ENCODE results near the gene ARX. TPM values are rescaled to one million over a fixed set of nuclear protein-coding genes. Genes with fewer than 3 reads are reported as not detected.

Gene ARX
- total RNA-seq (2014; rRNA removed; shearing (Covaris generic)): 0.03 and 0.19 TPM in 2 replicates

DNA sequence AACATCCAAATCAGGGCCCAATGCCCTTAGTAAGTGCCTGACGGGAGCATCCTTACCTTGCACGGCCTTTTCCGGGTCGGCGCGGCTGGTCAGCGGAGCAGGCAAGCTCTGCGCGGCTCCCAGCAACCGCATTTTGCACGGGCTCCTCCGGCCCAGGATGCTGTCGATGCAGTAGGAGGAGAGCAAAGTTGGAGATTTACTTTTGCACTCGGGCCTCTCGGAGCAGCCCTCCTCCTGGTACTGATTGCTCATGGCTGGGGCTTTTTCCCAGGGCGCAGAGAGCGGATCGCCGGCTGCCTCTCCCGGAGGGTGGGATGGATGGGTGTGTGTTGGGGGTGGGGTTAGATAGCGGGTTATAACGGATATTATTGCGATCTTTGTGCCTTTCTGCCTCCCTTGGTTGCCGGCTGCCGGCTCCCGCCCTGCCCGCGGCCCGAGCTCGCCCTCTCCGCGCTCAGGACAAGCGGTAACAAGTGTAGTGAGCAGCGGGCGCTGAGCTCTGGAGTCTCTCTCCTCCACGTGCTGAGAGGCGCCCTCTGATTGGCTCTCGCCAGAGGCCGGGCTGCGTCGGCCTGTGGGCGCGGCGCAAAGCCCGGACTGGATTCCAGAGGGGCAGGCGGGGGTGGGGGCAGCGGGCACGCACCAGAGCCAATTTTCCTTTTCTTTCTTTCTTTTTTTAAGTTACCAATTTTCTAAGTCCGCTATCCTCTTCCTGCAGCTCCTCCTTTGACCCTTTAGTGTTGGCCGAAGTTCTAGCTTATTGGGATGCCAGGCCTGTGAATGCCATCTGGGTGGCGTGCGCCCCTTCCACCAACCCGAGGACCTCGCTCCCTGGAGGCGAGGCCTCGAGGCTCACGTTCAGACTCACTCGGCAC, at the start of gene ARX:
ARX (minus strand) TSS at position 480 of the 875 bp plus-strand sequence; CDS start at position 252, 228 bp downstream.
- no peak for DNase-seq (ENCODE audit: low spot score)

DNA sequence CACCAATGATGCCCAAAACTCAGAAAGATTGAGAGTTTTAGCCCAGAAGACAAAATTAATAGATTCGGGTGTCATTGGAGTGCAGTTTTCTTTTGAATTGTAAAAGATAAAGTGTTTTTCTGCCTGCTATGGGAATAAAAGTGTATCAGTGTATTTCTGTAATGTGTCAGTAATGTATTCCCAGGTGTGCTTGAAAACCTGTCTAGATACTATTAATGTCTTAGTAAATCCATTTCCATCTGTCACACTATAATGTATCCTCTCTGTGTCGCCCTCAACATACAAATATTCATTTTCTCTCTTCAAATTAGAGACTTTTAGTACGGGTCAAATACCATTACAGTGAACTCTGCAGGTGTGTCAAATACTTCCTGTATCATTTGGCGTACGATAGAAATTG, 43.5 kb upstream of the ARX start:
- no peak for DNase-seq (ENCODE audit: low spot score)

DNA sequence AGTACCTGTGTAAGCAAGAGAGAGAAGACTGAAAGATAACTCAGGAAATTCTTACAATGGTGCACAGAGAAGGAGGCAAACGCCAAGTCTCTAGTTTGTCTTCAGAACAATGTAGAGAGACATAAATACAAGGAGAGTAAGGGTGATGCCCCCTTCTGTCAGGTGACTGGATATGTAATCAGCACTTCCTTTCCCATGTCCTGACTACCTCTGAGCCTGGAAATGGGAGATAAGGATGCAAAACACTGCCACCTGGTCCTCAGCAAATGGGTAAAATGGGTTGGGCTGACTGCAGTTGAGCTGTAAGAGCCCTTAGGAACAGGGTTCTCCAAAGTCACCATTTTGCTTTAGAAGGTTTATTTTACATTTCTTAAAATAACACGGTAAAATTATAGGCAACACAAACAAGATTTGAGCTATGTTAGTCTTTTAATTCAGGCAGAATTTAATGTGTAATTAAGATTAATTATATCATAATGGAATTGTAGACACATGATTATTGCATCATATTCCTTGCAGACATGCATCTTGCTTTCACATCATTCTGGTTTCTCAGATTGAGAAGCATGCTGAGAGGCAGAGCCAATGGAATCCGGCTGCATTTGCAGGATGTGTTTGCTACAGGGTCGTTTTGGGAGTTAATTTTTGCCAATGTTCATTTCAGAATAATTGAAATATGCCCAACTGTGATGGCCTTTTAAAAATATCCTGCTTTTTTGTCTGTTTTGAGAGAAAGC, 37.2 kb upstream of the ARX start:
- DNase-seq (ENCODE audit: low spot score): no peak

DNA sequence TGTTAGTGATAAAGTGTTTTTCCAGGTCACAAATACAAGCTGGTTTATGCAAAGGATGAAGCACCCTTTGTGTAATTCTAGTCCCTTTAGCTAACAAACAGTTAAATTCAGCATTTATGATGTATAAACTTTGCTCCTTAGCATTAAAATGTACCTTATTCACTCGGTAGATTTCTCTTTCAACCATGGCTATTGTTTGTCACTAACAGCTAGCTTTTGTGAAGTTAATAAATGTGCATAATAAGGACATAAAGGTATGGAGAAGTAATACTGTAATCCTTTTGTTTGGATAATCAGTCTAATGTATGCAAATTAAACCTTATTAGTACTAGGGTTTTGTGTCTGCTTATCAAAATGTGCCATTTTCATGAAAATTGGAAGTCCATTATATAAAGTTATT, 34.2 kb upstream of the ARX start:
- no peak for DNase-seq (ENCODE audit: low spot score)

DNA sequence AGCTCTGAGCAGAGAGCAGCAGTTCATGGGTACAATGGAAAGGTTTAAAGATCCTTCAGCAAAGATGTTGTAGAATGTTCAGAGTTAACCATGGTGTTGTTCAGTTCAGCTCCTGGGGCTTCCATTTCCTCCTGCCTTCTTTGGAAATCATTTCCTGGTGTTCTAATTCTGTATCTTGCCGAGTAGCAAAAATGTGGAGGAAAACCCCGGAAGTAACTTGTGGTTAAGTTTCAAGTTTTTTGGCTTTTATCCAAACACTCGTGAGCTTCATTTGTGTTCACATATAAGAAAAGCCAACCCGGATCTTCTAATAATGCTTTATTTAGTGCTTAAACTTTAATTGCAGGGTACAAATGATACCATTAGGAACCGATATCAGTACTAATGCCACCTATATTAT, 33.6 kb upstream of the ARX start:
- DNase-seq (ENCODE audit: low spot score): peak; percentile 41

DNA sequence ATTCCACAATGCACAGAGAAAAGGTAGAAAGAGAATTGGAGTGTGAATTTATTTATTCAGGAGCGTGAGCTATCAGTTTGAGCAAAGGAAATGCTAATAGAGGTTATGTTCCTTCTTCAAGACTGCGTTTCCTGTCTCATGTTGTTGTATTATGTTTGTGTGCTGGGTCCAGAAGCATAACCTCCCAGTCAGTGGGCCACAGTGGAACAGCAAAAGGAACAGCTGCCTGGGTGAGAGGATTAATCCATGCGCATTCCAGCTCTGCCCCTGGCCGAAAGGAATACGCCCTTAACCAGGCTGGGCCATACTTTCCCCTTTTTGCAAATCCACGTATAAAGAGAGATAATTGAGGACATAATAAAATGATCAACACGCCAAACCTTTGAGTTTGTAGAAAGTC, 32.4 kb upstream of the ARX start:
- no peak for DNase-seq (ENCODE audit: low spot score)

DNA sequence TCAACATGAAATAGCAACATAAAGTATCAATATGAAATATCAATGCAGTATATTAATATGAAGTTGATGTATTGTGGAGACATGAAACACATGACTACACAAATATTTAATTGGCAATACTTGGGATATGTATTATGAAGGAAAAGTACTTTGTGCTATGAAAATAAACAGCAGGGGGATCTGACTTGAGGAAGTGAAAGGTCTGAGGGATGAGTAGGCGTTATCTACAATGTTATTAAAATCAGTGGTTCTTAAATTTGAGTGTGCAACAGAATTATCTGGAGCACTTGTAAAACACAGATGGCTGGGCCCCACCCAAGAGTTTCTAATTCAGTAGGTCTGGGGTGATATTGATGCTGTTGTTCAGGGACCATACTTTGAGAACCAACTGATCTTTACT, 27.4 kb upstream of the ARX start:
- no peak for DNase-seq (ENCODE audit: low spot score)

DNA sequence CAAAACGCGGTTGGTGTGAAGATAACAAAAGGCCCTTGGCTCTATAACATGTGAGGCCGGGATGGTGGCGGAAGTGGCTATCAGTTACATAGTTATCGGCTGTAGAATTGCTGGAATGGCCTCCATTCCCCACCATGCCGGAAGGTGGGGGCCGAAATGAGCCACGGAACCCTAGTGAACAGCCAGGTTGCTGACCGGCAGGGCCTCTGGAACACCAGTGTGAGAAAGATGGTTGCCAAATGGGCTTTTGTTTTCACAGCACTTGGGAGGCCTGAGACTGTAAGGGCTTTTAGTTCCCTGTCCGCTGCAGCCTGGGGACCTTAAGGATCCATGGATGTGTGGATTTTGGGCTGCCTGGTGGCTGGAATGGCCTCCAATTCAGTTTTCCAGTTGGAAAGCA, 23.3 kb upstream of the ARX start:
- DNase-seq (ENCODE audit: low spot score): no peak

DNA sequence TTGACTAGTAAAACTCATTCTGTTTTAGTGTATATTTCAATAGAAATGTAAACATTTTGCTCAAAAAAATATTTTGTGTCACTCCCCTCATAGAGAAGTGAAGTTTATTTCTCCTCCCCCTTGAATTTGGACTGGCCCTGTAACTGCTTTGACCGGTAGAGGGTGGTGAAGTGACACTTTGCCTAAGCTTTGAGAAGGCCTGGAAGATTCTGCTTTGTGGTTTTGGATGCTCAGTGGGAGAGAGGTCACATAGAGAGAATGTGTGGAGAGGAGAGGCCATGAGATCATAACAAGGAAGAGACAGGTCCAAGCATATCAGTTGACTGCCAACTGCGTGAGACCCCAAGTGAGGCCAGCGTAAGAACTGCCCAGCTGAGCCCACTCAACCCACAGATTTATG, 19.1 kb upstream of the ARX start:
- peak; percentile 60 for DNase-seq (ENCODE audit: low spot score)

DNA sequence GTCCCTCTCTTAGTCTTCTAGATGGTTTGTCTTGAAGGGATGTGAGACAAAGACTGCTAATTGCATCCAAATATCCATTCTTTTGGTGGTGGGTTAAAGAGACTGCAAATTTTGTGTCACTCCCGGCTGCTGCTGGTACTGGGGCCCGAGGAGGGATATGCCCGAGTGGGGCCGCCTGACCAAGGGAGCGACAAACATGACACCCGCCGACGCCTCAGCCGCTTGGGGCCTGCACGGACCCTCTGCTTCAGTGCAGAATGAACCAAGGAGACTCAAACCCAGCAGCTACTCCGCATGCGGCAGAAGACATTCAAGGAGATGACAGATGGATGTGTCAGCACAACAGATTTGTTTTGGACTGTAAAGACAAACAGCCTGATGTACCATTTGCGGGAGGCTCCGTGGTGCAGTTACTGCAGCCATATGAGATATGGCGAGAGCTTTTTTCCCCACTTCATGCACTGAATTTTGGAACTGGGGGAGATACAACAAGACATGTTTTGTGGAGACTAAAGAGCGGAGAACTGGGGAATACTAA, 13.6 kb upstream of the ARX start:
- no peak for DNase-seq (ENCODE audit: low spot score)

DNA sequence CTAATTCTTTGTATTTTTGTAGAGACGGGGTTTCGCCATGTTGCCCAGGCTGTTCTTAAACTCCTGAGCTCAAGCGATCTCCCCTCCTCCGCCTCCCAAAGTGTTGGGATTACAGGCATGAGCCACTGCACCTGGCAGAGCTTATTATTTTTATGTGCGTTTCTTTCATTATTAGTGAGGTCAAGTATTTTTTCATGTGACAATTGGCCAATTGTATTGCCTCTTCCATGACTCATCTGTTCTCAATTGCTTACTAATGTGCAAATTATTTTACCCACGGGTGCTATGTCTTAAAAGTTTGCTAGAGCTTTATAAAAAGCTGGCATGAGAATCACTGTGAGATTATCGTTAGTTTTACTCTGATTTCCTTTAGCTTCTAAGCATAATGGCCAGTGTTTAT, 13.0 kb upstream of the ARX start:
- DNase-seq (ENCODE audit: low spot score): peak; percentile 85

DNA sequence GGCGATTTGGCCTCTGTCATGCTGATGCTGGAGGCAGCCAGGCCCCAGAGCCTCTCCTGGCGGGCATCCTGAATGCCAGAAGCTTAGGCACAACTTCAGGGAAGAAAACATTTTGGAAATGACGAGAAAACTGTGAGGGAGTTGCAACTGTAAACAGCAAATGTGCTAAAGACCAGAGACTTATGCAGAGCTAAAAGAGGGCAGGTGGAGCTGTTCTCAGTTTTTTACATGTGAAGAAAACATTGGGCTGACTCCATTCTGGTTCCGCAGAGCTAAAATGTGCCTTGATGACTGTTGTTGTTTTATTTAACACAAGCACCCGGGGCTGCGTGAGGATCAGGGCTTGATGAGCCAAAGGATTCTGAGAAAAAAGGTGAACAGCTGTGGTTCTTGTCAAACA, 10.8 kb upstream of the ARX start:
- no peak for DNase-seq (ENCODE audit: low spot score)

DNA sequence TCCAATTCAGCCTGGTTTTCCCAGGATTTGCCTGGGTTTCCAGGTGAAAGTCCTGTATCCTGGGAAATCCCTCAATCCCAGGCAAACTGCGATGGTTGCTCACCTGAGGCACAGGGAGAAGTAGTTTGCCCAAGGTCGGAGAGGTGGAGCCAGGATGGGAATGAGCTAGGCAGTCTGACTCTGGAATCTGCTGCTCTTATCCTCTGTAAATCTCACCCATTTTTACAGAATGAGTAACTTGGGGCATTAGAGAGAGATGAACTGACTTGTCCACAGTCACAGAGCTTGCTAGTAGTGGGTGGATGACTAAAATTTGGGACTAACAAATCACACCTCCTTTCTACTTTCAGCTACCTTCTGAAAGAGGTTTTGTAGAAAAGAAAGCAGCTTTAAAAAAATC, 9.8 kb upstream of the ARX start:
- no peak for DNase-seq (ENCODE audit: low spot score)

DNA sequence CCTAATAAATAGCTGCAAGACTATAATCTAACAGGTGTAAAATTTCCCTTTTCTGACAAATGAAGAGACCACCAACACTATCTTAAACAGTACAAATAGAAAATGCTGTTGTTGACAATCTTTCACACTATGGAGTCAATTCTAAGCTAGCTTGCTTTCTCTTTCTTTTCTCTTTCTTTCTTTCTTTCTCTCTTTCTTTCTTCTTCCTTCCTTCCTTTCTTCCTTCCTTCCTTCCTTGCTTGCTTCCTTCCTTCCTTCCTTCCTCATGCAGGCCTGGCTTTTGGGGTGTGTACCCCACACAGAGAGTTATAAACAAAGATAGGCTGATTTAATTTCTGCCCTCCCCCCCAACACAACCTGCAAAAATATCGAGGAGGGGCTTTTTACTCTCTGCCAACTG, 8.1 kb upstream of the ARX start:
- no peak for DNase-seq (ENCODE audit: low spot score)

DNA sequence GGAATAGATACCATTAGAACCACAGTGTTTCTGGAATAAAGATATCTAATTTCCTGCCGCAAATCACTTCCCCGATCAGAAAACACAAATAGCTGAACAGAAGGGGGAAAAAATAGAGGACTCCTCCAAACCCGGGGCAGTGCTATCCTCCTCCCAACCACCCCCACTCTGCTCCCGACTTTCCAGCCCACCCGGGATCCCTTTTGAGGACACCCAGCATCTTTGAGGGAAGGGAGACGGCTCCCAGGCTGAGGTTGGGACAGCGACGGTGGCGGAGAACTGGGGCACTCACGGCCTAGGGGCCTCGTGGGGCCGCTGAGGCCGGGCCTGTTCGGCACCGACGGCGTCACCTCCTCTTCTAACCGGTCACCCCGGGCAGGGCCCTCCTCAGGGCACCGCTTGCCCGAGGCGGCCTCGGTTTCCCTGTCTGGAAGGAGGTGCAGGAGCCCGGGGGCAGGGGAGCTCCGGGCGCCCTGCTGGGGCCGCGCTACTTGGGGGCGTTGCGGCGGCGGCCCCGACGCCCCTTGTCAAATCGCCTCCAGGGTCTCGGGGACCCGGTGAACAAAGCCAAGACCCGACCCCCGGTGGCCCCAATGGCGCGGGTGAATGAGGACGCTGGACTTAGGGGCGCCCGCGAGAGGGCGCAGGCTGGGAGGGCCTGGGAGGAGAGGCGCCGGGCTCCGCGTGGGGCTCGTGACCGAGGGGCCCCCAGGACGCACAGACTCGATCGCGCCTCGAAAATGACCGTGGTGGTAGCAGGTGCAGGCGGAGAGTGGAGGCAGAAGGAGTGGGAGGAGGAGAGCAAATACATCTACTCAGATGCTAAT, 6.9 kb upstream of the ARX start:
- DNase-seq (ENCODE audit: low spot score): no peak

DNA sequence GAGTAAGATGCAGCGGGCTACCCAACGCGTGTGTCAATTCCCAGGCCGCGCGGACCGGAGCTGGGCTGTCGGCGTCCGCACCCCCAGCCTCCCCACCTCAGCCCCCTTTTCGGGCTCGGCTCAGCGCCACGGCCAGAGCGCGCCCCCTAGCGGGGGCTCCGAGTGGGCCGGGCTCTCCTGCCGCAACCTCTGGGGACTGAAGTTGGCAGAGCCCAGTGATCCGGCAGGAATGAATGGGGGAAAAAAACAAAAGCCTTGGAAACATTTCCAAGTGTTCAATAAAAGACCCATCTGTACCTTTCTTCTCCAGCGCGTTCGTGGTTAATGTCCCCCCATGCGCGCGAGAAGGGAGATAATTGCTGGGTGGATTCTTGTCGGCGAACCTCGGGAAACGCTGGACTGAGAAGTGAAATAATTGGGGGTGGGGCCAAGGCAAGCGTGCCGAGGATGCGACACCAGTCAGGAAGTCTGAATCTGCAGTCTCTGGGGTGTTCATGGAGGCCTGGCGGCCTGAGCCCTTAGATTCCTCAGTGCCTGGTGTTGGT, 5.2 kb upstream of the ARX start:
- DNase-seq (ENCODE audit: low spot score): peak; percentile 15

DNA sequence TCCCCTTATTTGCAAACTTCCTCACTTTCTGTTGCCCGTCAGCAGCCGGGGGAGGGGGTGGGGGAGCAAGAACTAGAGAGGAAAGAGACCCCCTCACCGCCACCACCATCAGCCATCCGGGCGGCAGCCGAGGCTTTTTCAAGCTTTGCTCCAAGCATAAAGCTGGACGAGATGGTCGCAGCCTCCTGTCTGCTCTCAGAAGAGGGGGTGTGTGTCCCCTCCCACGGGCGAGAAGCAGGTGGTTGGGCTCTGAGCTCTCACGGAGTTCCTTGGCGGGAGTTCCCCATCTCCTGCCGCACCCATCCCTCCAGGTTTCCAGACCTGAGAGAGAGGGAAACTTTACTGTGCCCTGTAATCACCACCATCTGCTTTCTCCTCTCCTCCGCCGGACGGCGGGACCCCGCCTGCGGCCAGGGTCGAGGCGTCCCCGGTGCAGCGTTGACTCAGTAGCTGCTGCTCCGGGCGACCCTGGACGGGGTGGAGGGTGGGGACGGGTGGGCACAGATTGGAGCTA, 4.7 kb upstream of the ARX start:
- DNase-seq (ENCODE audit: low spot score): no peak

DNA sequence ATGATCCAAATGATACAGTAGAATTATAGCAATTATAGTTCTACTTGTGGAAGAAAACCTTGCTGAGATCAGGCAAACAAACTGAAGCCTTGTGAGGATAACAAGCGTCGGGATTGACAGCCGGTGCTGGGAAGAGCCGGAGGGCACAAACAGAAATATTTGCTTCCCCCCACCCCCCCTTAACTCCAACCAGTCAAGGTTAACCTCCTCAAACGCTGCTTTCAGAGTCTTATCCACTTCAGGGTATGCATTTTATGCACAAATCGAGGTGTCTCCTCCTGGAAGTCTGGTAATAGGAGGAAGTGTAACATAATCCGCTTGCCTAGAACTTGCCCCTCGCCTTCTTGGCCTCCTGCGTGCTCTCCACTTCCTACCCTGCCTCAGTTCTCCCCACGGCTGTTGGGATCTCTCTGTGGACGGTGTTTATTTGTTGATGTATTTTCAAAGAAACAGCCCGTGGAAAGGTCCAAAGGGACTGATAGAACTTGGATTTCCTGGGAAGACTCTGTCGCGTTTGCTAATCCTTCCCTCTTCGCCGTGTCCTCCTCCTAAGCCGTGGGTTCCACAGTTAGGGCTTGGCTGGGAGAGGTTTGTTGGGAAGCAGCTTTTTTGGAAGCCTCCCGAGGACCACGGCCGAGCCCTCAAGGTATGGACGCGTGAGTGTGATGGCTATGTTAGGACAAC, 4.1 kb upstream of the ARX start:
- DNase-seq (ENCODE audit: low spot score): no peak

DNA sequence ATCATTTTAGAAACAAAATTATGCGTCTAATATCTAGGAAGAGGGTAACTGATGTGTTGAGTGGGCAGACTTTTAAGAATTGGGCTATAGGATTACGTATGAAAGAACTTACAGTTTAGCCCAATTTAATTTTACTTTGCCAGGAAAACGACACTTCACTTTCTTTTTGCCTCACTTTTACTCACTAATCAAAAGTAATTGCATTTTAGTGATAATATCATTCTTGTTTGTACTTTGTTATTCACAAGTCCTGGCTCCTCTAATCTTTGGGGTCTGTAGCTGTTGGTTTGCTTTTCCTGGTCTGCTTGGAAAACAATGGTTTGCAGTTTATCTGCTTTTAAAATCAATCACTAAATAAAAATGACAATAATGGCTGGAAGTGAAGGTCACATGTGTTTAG, 2.9 kb upstream of the ARX start:
- no peak for DNase-seq (ENCODE audit: low spot score)

DNA sequence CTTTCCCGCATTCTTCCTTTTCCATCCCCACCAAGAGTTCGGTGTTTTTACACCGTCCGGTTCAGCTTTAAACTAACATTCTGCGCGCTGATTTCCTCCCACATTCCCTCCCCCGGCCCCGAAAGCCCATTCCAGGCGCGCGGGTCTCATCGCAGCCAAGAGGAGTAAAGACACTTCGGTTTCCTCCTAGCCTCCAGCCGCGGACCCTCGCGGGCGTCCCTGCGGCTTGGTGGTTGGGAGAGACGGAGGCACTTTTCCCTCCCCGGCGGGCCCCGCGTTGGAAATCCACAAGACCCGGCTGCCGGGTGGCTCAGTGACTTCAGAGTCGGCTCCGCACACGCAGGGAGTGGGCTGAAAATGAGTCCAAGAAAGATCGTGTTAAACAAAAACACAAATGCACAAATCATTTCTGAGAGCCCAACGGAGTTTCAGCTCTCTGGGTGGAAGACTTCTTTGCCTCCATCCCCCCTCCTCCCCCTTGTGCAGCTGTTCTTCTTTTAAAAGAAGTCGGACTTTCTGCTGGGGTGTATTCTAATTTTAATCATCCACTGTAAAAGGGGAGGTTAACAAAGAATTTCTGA, 2.0 kb upstream of the ARX start:
- no peak for DNase-seq (ENCODE audit: low spot score)
